ENCODE data around the gene CTSF.

CTSF gene

DNA sequence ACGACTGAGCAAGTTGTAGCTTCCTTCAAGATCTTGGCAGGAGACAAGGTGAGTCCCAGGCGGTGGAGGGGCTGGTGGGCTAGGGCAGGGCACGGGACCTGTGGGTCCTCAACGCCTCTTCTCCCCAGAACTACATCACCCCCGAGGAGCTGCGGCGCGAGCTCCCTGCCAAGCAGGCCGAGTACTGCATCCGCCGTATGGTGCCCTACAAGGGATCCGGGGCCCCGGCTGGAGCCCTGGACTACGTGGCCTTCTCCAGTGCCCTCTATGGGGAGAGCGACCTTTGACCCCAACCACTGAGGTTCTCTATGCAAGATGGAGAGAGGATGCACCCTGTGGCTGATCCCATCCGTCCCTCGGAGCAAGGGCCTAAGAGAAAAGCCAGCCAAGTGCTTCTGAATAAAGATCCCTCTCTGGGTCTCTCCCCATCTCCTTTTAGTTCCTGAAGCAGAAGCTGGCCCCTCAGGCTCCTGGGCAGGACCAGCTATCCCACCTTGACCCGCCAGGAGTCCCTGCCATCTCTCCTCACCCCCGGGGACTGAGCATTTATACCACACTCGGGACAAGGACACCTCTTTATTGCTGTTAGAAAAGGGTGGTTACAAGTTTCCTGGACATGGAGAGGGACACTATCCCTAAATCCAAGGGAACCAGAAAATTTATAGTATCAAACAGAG lies 5.4 kb downstream of the CTSF start:
- H3K4me3 ChIP-seq (ENCODE audit: low read depth, low read length): no peak overlapping the region
- TF ChIP-seq MYC (IDR thresholded peaks at IDR 0.05; ENCODE audit: low read depth, low read length): no peak
- TF ChIP-seq, protein P1, sequence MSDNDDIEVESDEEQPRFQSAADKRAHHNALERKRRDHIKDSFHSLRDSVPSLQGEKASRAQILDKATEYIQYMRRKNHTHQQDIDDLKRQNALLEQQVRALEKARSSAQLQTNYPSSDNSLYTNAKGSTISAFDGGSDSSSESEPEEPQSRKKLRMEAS (IDR thresholded peaks at IDR 0.05; ENCODE audit: low read depth, low read length): no peak
- TF ChIP-seq POLR2A (IDR thresholded peaks at IDR 0.05; ENCODE audit: extremely low read depth, insufficient read length): no peak
- TF ChIP-seq, protein P2, sequence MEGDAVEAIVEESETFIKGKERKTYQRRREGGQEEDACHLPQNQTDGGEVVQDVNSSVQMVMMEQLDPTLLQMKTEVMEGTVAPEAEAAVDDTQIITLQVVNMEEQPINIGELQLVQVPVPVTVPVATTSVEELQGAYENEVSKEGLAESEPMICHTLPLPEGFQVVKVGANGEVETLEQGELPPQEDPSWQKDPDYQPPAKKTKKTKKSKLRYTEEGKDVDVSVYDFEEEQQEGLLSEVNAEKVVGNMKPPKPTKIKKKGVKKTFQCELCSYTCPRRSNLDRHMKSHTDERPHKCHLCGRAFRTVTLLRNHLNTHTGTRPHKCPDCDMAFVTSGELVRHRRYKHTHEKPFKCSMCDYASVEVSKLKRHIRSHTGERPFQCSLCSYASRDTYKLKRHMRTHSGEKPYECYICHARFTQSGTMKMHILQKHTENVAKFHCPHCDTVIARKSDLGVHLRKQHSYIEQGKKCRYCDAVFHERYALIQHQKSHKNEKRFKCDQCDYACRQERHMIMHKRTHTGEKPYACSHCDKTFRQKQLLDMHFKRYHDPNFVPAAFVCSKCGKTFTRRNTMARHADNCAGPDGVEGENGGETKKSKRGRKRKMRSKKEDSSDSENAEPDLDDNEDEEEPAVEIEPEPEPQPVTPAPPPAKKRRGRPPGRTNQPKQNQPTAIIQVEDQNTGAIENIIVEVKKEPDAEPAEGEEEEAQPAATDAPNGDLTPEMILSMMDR (IDR thresholded peaks at IDR 0.05; ENCODE audit: low read depth, low read length): no peak
- no peak for DNase-seq (ENCODE audit: low read depth)

DNA sequence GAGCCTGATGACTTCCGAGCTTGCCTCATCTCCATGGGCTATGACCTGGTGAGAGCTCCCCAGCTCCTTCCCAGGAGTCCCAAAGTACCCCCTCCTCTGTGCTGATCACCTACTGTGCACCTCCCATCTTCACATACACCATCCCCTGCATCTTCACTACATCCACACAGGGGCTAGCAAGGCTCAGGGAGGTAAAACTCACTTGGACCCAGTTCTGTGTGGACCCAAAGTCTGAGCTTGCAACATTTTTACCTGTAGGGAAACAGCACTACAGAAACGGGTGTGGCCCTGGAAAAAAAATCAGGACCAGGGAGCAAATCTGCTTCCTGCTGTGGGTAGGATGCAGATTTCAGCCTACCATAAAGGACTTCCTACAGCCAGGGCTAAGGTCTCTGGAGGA lies 6.1 kb downstream of the CTSF start:
- TF ChIP-seq POLR2A (IDR thresholded peaks at IDR 0.05; ENCODE audit: extremely low read depth, insufficient read length) (no peak), MYC (IDR thresholded peaks at IDR 0.05; ENCODE audit: low read depth, low read length) (no peak)
- TF ChIP-seq, protein P2 (IDR thresholded peaks at IDR 0.05; ENCODE audit: low read depth, low read length): no peak
- TF ChIP-seq, protein P1 (IDR thresholded peaks at IDR 0.05; ENCODE audit: low read depth, low read length): no peak
- no peak overlapping the region for H3K4me3 ChIP-seq (ENCODE audit: low read depth, low read length)
- no peak for DNase-seq (ENCODE audit: low read depth)

DNA sequence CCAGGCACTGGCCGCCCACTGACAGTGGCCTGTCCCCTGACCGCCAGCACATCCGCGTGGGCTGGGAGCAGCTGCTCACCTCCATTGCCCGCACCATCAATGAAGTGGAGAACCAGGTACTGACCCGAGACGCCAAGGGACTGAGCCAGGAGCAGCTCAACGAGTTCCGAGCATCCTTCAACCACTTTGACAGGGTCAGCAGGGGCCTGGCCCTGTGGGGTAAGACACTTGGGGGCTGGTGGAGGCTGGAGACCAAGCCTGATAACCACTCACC lies 6.5 kb downstream of the CTSF start:
- TF ChIP-seq, protein P2 (IDR thresholded peaks at IDR 0.05; ENCODE audit: low read depth, low read length): no peak
- no peak for TF ChIP-seq MYC (IDR thresholded peaks at IDR 0.05; ENCODE audit: low read depth, low read length)
- TF ChIP-seq, protein P1 (IDR thresholded peaks at IDR 0.05; ENCODE audit: low read depth, low read length): no peak
- no peak for TF ChIP-seq POLR2A (IDR thresholded peaks at IDR 0.05; ENCODE audit: extremely low read depth, insufficient read length)
- H3K4me3 ChIP-seq (ENCODE audit: low read depth, low read length): no peak overlapping the region
- DNase-seq (ENCODE audit: low read depth): no peak

DNA sequence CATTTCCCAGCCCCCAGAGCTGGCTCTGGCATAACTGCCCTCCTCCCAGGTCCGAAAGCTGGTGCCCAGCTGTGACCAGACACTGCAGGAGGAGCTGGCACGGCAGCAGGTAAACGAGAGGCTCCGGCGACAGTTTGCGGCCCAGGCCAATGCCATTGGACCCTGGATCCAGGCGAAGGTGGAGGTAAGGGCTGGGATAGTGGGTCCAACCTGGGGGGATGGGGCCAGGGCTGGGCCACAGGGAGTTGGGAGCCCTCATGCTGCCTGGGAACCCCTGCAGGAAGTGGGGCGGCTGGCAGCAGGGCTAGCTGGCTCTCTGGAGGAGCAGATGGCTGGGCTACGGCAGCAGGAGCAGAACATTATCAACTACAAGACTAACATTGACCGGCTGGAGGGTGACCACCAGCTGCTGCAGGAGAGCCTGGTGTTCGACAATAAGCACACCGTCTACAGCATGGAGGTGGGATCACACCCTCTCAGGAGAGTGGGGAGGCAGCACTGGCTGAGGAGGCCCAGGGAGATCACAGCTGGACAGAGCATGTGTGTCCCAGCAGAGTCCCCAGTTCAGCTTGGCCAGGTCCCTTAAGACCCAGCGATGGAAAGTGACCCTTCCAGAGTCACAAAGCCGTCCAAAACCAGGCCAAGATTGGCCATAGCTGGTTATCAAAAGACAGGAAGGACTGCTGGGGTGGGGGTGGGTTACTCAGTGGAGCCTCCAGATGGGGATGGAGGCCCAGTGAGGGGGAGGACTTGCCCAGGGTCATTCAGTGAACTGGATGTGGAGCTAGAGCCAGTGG lies 7.0 kb downstream of the CTSF start:
- no peak for DNase-seq (ENCODE audit: low read depth)
- TF ChIP-seq POLR2A (IDR thresholded peaks at IDR 0.05; ENCODE audit: extremely low read depth, insufficient read length): no peak
- TF ChIP-seq, protein P2 (IDR thresholded peaks at IDR 0.05; ENCODE audit: low read depth, low read length): no peak
- TF ChIP-seq, protein P1 (IDR thresholded peaks at IDR 0.05; ENCODE audit: low read depth, low read length): no peak
- TF ChIP-seq MYC (IDR thresholded peaks at IDR 0.05; ENCODE audit: low read depth, low read length): no peak
- no peak overlapping the region for H3K4me3 ChIP-seq (ENCODE audit: low read depth, low read length)

DNA sequence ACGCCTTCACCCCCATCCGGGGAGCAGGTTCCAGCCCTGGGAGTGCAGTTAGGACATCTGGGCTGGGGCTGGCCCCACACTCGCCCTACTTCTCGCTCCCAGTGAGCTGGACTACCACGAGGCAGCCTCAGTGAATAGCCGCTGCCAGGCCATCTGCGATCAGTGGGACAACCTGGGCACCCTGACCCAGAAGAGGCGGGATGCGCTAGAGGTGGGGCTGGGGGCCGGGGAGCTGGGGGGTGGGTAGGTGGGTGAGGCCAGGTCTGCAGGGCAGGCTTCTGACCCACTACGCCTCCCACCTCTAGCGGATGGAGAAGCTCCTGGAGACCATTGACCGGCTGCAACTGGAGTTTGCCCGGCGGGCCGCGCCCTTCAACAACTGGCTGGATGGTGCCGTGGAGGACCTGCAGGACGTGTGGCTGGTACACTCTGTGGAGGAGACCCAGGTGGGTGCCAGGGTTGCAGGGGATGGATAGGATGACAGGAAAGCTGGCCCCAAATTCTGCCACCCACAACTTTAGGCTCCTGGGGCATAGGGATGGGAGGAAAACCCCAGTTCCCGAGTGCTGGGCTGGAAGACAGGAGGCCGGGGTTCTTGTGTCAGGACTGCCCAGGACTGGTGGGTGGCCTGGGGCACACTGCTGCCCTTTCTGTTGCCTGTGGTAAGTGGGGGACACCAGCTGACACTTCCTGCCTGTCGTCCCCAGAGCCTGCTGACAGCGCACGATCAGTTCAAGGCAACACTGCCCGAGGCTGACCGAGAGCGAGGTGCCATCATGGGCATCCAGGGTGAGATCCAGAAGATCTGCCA lies 8.3 kb downstream of the CTSF start:
- H3K4me3 ChIP-seq (ENCODE audit: low read depth, low read length): no peak overlapping the region
- TF ChIP-seq, protein P1 (IDR thresholded peaks at IDR 0.05; ENCODE audit: low read depth, low read length): no peak
- no peak for TF ChIP-seq MYC (IDR thresholded peaks at IDR 0.05; ENCODE audit: low read depth, low read length)
- TF ChIP-seq, protein P2 (IDR thresholded peaks at IDR 0.05; ENCODE audit: low read depth, low read length): no peak
- TF ChIP-seq POLR2A (IDR thresholded peaks at IDR 0.05; ENCODE audit: extremely low read depth, insufficient read length): no peak
- no peak for DNase-seq (ENCODE audit: low read depth)
